Measurements from ENCODE around the gene TMPO.

GRCh38 chr12:98575013-98575412, 59.6 kb downstream of the TMPO start:
- no peak for TF ChIP-seq CTCF (IDR thresholded peaks at IDR 0.05)
- TF ChIP-seq EP300 (IDR thresholded peaks at IDR 0.05): no peak
- no peak for TF ChIP-seq POLR2AphosphoS5 (IDR thresholded peaks at IDR 0.05)
